ENCODE measurements around the gene OTOGL.
"Not testable (repeated sequence)": the region's sequence is repeated elsewhere in the genome, so short reads cannot be mapped to it uniquely, and the experiment has no call there.

Gene OTOGL

GRCh38 chr12:80211671-80212070, 112.3 kb downstream of the OTOGL start:
- Histone ChIP-seq H3K9me3 (no peaks in the 10 kb centered on the region), H3K36me3 (no peaks in the 10 kb centered on the region), H3K4me3 (no peak overlapping the region), H3K27me3 (no peaks in the 10 kb centered on the region), H3K27ac (no peak overlapping the region), H3K4me1 (no peaks in the 10 kb centered on the region)
- intact Hi-C loops (cut with DNase I; ENCODE audit: low total_unique reads), result no loop called here
- no peak for DNase-seq
- no peak for TF ChIP-seq CTCF (IDR thresholded peaks at IDR 0.05)

GRCh38 chr12:80212938-80213645, 113.8 kb downstream of the OTOGL start:
- Histone ChIP-seq H3K36me3 (no peaks in the 10 kb centered on the region), H3K27me3 (no peaks in the 10 kb centered on the region), H3K27ac (no peak overlapping the region), H3K4me1 (no peaks in the 10 kb centered on the region), H3K9me3 (no peaks in the 10 kb centered on the region), H3K4me3 (no peak overlapping the region)
- no peak for TF ChIP-seq CTCF (IDR thresholded peaks at IDR 0.05)
- DNase-seq, result no peak
- intact Hi-C loops (cut with DNase I; ENCODE audit: low total_unique reads), result no loop called here

DNA sequence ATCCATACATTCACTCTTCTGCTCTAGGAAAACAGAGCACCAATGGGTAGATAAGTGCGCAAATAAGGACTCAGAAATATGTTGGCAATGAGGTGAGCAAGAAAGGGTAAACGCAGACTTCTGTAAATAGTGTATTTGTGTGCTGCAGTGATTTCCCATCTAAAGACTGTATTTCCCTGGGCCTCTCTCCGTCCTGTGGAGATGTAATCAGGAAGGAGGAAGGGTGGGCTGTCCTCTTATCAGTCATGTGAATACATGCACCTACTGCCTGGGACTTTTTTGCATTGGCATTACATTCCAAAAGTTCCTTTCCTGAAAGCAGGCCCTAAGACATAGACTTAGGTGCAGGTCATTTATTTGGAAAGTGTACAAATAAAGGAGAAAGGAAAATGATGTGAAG, 114.5 kb downstream of the OTOGL start:
- H3K27ac ChIP-seq, result no peak overlapping the region
- no peaks in the 10 kb centered on the region for H3K9me3 ChIP-seq
- H3K36me3 ChIP-seq, result no peaks in the 10 kb centered on the region
- no peaks in the 10 kb centered on the region for H3K4me1 ChIP-seq
- no peak for TF ChIP-seq CTCF (IDR thresholded peaks at IDR 0.05)
- intact Hi-C loops (cut with DNase I; ENCODE audit: low total_unique reads), result no loop called here
- no peaks in the 10 kb centered on the region for H3K27me3 ChIP-seq
- no peak overlapping the region for H3K4me3 ChIP-seq
- DNase-seq, result no peak

GRCh38 chr12:80217011-80217535, 117.7 kb downstream of the OTOGL start:
- Histone ChIP-seq H3K27ac (no peak overlapping the region), H3K27me3 (no peaks in the 10 kb centered on the region), H3K9me3 (no peaks in the 10 kb centered on the region), H3K36me3 (no peaks in the 10 kb centered on the region), H3K4me1 (no peaks in the 10 kb centered on the region), H3K4me3 (no peak overlapping the region)
- TF ChIP-seq CTCF (IDR thresholded peaks at IDR 0.05), result no peak
- DNase-seq, result no peak
- intact Hi-C loops (cut with DNase I; ENCODE audit: low total_unique reads), result no loop called here

- DNase-seq; intact Hi-C loops (cut with DNase I; ENCODE audit: low total_unique reads); H3K27me3 ChIP-seq; H3K4me1 ChIP-seq; H3K36me3 ChIP-seq; H3K4me3 ChIP-seq; H3K27ac ChIP-seq; H3K9me3 ChIP-seq: not testable (repeated sequence)
These were observed 119.6 kb downstream of the OTOGL start for GRCh38 chr12:80218925-80219324.

DNA sequence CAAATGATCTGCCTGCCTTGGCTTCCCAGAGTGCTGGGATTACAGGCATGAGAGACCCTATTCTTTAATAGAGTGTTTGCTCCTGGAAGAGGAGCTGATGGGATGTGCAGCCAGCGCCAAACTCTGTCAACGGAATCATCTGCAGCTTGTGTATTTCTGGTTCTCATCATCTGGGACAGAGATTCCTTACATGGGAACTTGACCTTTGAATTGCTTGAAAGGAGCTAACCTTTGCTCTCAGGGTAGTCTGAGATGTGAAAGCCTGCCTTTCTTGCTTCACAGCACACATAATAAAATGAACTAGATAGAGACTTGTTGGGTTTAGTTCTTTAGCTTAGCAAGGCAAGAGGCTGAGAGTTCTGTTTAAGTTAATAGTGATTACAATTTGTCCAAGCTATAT, 120.0 kb downstream of the OTOGL start:
- intact Hi-C loops (cut with DNase I; ENCODE audit: low total_unique reads), result no loop called here
- no peaks in the 10 kb centered on the region for H3K4me1 ChIP-seq
- no peaks in the 10 kb centered on the region for H3K27me3 ChIP-seq
- no peaks in the 10 kb centered on the region for H3K36me3 ChIP-seq
- H3K9me3 ChIP-seq, result no peaks in the 10 kb centered on the region
- no peak for DNase-seq
- H3K4me3 ChIP-seq, result no peak overlapping the region
- TF ChIP-seq CTCF (IDR thresholded peaks at IDR 0.05), result no peak
- H3K27ac ChIP-seq, result no peak overlapping the region

Measured in tibial artery (tissue), 4 donors.